Spinal cord (tissue), 10 donors: ENCODE data around the gene TLCD4. TPM values are rescaled to one million over a fixed set of nuclear protein-coding genes. Genes with fewer than 3 reads are reported as not detected.
"Not testable (repeated sequence)": the region's sequence is repeated elsewhere in the genome, so short reads cannot be mapped to it uniquely, and the experiment has no call there.

ENCODE experiments used
- DNase-seq, 6 donors: peaks; one replicate each; pipeline versions ENCODE4 v3.0.0 to v3.0.0-alpha.2; 2013 to 2015; ENCODE audit warnings: low spot score in 6 of 6, low read depth in 4 of 6
- H3K27ac ChIP-seq: one replicate; pipeline ENCODE4 v1.5.1; 2013; ENCODE audit warnings: low read depth, low read length, control low read depth
- H3K27me3 ChIP-seq: one replicate; pipeline ENCODE4 v1.6.1; 2013; ENCODE audit warnings: low read length; ENCODE audit not compliant: control insufficient read depth, insufficient read depth
- H3K36me3 ChIP-seq: one replicate; pipeline ENCODE4 v1.6.1; 2013; ENCODE audit warnings: low read length; ENCODE audit not compliant: control insufficient read depth, insufficient read depth
- H3K4me1 ChIP-seq: one replicate; pipeline ENCODE4 v1.6.1; 2013; ENCODE audit warnings: low read length; ENCODE audit not compliant: control insufficient read depth, insufficient read depth
- H3K4me3 ChIP-seq: one replicate; pipeline ENCODE4 v1.5.1; 2013; ENCODE audit warnings: low read depth, low read length, control low read depth
- H3K9me3 ChIP-seq: one replicate; pipeline ENCODE4 v1.6.1; 2013; ENCODE audit warnings: low read length; ENCODE audit not compliant: control insufficient read depth, insufficient read depth
- WGBS: methylation state at CpG from one replicate; pipeline ENCODE4 v1.1.5; 2013; ENCODE audit warnings: missing lambda C conversion rate; ENCODE audit not compliant: insufficient coverage; 5-methylcytosine and 5-hydroxymethylcytosine counted together
- polyA plus RNA-seq, 2 donors: library from polyadenylated mRNA; unstranded; fragments of 120-200 nt; gene quantifications; one replicate each; pipeline ENCODE4 v1.2.1, GENCODE V29; 2013; ENCODE audit not compliant: insufficient read length in 2 of 2
- total RNA-seq, 2 donors: library from RNA; depleted of rRNA in 1 of 2; stranded (reverse); fragments of 120-200 nt in 1 of 2; fragments of >200 nt in 1 of 2; gene quantifications; one replicate each; pipeline versions ENCODE4 v1.2.3 to v1.2.4, GENCODE V29; 2013 to 2014
- donor health status: healthy.

TLCD4 gene
- total and polyA plus RNA-seq, 4 donors: 3.9 to 29.8 (median 7.9) TPM

DNA sequence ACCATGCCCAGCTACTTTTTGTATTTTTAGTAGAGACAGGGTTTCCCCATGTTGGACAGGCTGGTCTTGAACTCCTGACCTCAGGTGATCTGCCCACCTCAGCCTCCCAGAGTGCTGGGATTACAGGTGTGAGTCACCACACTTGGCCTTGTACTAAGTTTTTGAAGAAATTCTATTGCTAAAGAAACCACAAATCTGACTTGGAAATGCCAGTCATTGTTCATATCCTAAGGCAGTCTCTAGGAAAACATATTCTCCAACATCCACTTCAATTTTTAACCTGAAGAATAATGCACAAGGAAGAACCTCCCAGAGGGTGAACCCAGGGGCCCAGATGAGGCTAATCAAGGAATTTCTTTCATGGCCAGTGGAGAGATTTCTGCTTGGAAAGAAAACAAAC is 24.3 kb upstream of the TLCD4 start:
- not testable (repeated sequence) for H3K9me3 ChIP-seq, H3K4me1 ChIP-seq, H3K27me3 ChIP-seq, DNase-seq, H3K36me3 ChIP-seq, H3K4me3 ChIP-seq, H3K27ac ChIP-seq

DNA sequence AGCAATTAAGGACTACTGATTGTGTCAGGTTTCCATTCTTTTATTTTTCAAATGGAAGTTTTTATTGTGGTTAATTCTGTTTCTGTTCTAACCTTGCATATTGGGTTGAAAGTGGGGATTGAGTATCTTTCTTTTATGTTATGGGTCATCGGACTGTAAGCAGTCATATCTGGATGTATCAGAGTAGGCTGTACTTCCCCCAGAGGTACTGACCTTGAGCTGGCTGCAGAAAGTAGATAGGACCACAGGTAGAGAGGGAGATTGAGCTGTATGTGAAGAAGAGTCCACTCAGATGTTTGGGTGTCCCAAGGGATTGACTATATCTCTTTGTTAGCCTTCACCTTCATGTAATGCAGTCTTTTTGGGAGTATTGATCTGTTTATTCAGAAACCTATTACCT is 23.9 kb upstream of the TLCD4 start:
- Histone ChIP-seq H3K27me3 (no peaks in the 10 kb centered on the region), H3K9me3 (no peaks in the 10 kb centered on the region), H3K4me3 (no peak overlapping the region), H3K27ac (no peak overlapping the region), H3K36me3 (no peaks in the 10 kb centered on the region), H3K4me1 (no peaks in the 10 kb centered on the region)
- DNase-seq: no peak
- no CpG with 5 or more reads among the region's 1 CpG for WGBS

DNA sequence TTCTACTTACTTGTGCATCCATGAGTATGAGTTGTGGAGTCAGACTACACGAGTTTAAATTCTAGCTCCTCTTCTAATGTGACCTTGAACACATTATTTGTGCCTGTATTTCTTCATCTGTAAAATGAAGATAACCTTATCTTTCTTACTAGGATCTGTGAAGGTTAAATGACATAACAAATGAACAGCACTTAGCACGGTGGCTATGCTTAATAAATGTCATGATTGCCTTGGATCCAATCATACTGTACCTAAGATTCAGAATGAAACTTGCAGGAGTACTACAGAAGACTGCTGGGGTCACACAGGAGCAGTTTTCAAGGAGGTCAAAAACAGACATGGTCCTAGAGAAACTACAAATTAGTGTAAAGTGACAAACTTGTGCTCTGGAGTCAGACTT is 22.2 kb upstream of the TLCD4 start:
- Histone ChIP-seq H3K4me1 (no peaks in the 10 kb centered on the region), H3K27ac (no peak overlapping the region), H3K27me3 (no peaks in the 10 kb centered on the region), H3K36me3 (no peaks in the 10 kb centered on the region), H3K4me3 (no peak overlapping the region), H3K9me3 (no peaks in the 10 kb centered on the region)
- no CpG with 5 or more reads among the region's 2 CpGs for WGBS
- DNase-seq: no peak

DNA sequence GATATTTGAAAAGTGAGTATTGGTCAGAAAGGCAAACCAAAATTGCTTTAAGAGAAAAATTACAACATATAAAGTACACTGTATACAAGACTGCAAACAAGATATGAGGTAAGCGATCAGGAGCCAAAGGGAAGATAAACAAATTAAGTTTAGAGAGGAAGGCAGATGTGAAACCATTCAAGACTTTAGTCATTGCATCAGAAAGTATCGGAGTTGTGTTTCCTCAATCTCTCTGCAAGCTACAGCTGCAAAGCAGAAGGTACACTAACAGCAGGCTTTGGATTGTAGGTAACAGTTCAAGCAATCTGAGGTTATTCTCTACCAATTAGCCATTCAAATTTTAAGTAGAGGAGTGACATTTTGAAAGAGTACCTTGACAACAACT is 21.3 kb upstream of the TLCD4 start:
- H3K27ac ChIP-seq: no peak overlapping the region
- no peak overlapping the region for H3K4me3 ChIP-seq
- no peaks in the 10 kb centered on the region for H3K27me3 ChIP-seq
- no peak for DNase-seq
- no peaks in the 10 kb centered on the region for H3K9me3 ChIP-seq
- H3K4me1 ChIP-seq: no peaks in the 10 kb centered on the region
- H3K36me3 ChIP-seq: no peaks in the 10 kb centered on the region
- WGBS: no CpG with 5 or more reads among the region's 2 CpGs

DNA sequence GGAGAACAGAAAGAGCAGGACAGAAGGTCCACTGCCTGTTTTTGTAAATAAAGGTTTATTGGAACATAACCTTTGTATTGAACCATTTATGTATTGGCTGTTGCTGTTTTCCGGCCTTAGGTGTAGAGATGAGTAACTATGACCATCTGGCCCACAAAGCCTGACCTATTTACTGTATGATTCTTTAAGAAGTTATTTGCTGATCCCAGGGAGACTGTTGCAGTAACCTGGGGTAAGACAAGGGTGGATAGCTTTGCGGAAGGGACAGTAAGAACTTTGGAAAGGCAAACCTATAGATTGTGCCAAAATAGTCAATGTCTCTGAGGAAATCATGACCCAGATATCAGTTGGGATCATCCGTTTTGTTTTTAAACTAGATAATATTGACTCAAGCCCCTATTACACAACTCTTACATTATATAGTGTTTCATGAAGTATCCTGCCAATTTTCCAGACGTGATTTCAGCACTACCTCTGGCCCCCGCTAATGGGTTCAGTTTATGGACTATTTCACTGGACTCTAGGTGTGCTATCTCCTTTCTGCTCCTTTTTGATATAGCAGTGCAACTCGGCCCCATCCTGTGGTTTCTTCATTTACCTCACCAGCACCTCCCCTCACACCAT is 20.8 kb upstream of the TLCD4 start:
- no peak for DNase-seq
- Histone ChIP-seq H3K36me3 (no peaks in the 10 kb centered on the region), H3K27me3 (no peaks in the 10 kb centered on the region), H3K4me3 (no peak overlapping the region), H3K4me1 (no peaks in the 10 kb centered on the region), H3K9me3 (no peaks in the 10 kb centered on the region), H3K27ac (no peak overlapping the region)
- 71% methylated on average over 1 of the region's 6 CpGs for WGBS

DNA sequence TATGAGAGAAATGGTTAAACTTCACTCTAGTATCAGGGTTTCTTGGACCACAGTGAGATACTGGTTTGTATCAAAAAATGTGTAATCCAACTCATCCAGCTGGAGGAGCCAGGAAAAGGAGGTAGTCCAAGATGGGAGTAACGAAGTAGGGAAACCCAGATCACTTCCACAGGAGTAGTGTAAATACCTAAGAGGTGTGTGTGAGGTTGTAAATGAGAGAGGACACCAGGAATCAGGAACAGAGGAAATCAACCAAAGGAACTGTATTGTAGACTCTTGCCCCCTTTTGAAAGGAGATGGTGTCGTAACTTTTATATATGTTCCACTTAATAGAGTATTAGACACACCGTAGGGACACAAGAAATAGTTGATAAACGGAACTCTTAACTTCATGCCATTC is 19.7 kb upstream of the TLCD4 start:
- H3K36me3 ChIP-seq: no peaks in the 10 kb centered on the region
- 80% methylated on average over 1 of the region's 4 CpGs for WGBS
- H3K9me3 ChIP-seq: no peaks in the 10 kb centered on the region
- H3K27ac ChIP-seq: no peak overlapping the region
- H3K4me3 ChIP-seq: no peak overlapping the region
- no peaks in the 10 kb centered on the region for H3K27me3 ChIP-seq
- H3K4me1 ChIP-seq: no peaks in the 10 kb centered on the region
- no peak for DNase-seq

DNA sequence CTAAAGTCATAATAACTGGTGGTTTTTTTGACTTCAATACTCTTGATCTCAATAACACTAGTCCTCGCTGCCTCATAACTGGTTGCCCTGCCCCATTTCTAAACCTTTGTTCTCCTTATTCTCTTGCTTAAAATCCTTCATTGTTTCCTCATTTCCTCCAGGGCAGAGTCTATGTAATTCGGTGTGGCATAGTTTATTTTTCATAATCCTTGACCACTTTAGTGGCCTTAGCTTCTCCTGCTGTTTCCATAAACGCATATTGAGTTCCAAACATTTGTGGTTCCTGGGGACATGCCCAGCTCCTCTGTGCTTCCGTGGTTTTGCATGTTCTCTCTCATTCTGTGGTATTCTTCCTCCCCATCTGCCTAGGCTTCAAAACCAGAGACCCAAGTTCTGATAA is 19.0 kb upstream of the TLCD4 start:
- Histone ChIP-seq H3K27me3 (no peaks in the 10 kb centered on the region), H3K27ac (no peak overlapping the region), H3K4me1 (no peaks in the 10 kb centered on the region), H3K36me3 (no peaks in the 10 kb centered on the region), H3K4me3 (no peak overlapping the region), H3K9me3 (no peaks in the 10 kb centered on the region)
- DNase-seq: no peak
- 82% methylated on average over 4 of the region's 4 CpGs for WGBS

DNA sequence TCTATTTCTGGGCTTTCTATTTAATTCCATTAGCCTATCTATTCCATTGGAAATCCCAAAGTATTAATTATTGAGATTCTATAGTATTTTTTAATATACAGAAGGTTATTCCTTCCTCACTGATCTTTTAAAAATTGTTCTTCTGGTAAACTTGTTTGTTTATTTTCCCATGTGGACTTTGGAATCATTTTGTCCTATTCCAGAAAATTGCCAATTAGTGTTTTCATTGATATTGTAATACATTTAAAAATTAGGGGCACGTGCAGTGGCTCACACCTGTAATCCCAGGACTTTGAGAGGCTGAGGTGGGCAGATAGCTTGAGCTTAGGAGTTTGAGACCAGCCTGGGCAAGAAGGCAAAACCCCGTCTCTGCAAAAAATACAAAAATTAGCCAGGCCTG is 8.4 kb upstream of the TLCD4 start:
- peaks cover 3% of the 10 kb centered on the region for H3K27me3 ChIP-seq
- no peak overlapping the region for H3K27ac ChIP-seq
- no peak overlapping the region for H3K4me3 ChIP-seq
- no peaks in the 10 kb centered on the region for H3K4me1 ChIP-seq
- WGBS: 100% methylated on average over 2 of the region's 2 CpGs
- H3K9me3 ChIP-seq: no peaks in the 10 kb centered on the region
- H3K36me3 ChIP-seq: no peaks in the 10 kb centered on the region
- no peak for DNase-seq

DNA sequence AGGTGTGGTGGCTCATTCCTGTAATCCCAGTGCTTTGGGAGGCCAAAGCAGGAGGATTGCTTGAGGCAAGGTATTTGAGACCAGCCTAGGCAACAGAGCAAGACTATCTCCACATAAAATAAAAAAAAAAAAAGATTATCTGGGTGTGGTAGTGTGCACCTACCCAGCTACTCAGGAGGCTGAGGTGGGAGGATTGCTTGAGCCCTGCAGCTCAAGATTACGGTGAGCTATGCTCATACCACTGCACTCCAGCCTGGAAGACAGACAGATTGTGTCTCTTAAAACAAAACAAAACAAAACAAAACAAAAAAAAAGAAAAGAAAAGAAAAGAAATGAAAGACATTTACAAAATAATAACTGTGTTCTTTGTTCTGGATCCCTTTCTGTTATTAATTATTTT is 6.1 kb upstream of the TLCD4 start:
- Histone ChIP-seq H3K36me3 (no peaks in the 10 kb centered on the region), H3K9me3 (no peaks in the 10 kb centered on the region), H3K27ac (no peak overlapping the region), H3K4me1 (no peaks in the 10 kb centered on the region), H3K27me3 (peaks cover 3% of the 10 kb centered on the region), H3K4me3 (no peak overlapping the region)
- no CpG with 5 or more reads among the region's 1 CpG for WGBS
- DNase-seq: no peak

DNA sequence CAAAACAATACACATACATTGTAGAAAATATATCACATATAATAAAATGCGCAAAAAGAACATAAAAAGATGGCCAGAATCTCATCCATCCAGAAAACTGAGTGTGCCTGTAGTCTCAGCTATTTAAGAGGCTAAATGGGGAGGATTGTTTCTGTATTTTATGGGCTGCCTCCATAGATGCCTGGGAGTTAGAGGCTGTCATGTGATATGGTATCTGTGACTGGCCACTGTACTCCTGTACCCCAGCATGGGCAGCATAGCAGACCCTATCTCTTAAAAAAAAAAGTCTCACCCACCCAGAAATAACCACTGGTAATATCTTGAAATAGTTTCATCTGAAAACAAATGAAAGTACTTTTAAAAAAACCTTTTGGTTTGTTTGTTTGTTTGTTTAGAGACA is 3.5 kb upstream of the TLCD4 start:
- no CpG with 5 or more reads among the region's 1 CpG for WGBS
- Histone ChIP-seq H3K4me3 (no peak overlapping the region), H3K4me1 (peaks cover 5% of the 10 kb centered on the region), H3K27ac (no peak overlapping the region), H3K36me3 (no peaks in the 10 kb centered on the region), H3K9me3 (no peaks in the 10 kb centered on the region), H3K27me3 (peaks cover 3% of the 10 kb centered on the region)
- no peak for DNase-seq
